Neural progenitor cell (in vitro differentiated cells): ENCODE data around the gene CFL2. TPM values are rescaled to one million over a fixed set of nuclear protein-coding genes. Genes with fewer than 3 reads are reported as not detected.
A peak's percentile ranks its signal among the peaks of the same experiment; 100 is the strongest.

Experiments used
- DNase-seq: peaks from one replicate; pipeline ENCODE4 v3.0.0-alpha.2; 2016; ENCODE audit warnings: low spot score
- H2AFZ ChIP-seq: fragments of 200-600 bp; sonication (generic); replicated peaks from 2 replicates; pipeline ENCODE4 v1.6.1; 2016; ENCODE audit warnings: antibody characterized with exemption
- H3F3A ChIP-seq: fragments of 200-600 bp; sonication (generic); 2 replicates; pipeline ENCODE4 v1.6.1; 2016; ENCODE audit warnings: antibody characterized with exemption, low read depth
- H3K27ac ChIP-seq: fragments of 200-600 bp; sonication (generic); 2 replicates; pipeline ENCODE4 v1.5.1; 2016; ENCODE audit warnings: mild to moderate bottlenecking
- H3K27me3 ChIP-seq: fragments of 200-600 bp; sonication (generic); 2 replicates; pipeline ENCODE4 v1.6.1; 2016; ENCODE audit warnings: mild to moderate bottlenecking, moderate library complexity
- H3K36me3 ChIP-seq: fragments of 200-600 bp; sonication (generic); 2 replicates; pipeline ENCODE4 v1.5.1; 2016
- H3K4me1 ChIP-seq: fragments of 200-600 bp; sonication (generic); 2 replicates; pipeline ENCODE4 v1.6.1; 2016; ENCODE audit warnings: mixed run types
- H3K4me2 ChIP-seq: fragments of 200-600 bp; sonication (generic); 2 replicates; pipeline ENCODE4 v1.6.1; 2016
- H3K4me3 ChIP-seq: fragments of 200-600 bp; sonication (generic); 2 replicates; pipeline ENCODE4 v1.5.1; 2016
- H3K79me2 ChIP-seq: fragments of 200-600 bp; sonication (generic); 2 replicates; pipeline ENCODE4 v1.6.1; 2016; ENCODE audit warnings: low read depth
- H3K9ac ChIP-seq: fragments of 200-600 bp; sonication (generic); 2 replicates; pipeline ENCODE4 v1.6.1; 2016
- H3K9me3 ChIP-seq: fragments of 200-600 bp; sonication (generic); 2 replicates; pipeline ENCODE4 v1.5.1; 2016; ENCODE audit warnings: low read depth
- H4K20me1 ChIP-seq: fragments of 200-600 bp; sonication (generic); 2 replicates; pipeline ENCODE4 v1.6.1; 2016; ENCODE audit warnings: low read depth
- H3K27ac Mint-ChIP-seq: 3 replicates; pipeline ENCODE4 v1.8.0; 2021; ENCODE audit warnings: mixed read lengths
- H3K27me3 Mint-ChIP-seq: 2 replicates; pipeline ENCODE4 v1.8.0; 2022; ENCODE audit warnings: low read depth, mild to moderate bottlenecking, inconsistent platforms, moderate library complexity, mixed read lengths; ENCODE audit not compliant: insufficient read depth
- H3K36me3 Mint-ChIP-seq: 3 replicates; pipeline ENCODE4 v1.8.0; 2021; ENCODE audit warnings: mixed read lengths
- H3K4me1 Mint-ChIP-seq: 3 replicates; pipeline ENCODE4 v1.8.0; 2021; ENCODE audit warnings: mixed read lengths
- H3K4me3 Mint-ChIP-seq: 3 replicates; pipeline ENCODE4 v1.8.0; 2021; ENCODE audit warnings: mild to moderate bottlenecking, moderate library complexity, mixed read lengths
- H3K9me3 Mint-ChIP-seq: 3 replicates; pipeline ENCODE4 v1.8.0; 2020; ENCODE audit warnings: mixed read lengths
- CTCF ChIP-seq: fragments of 200-600 bp; sonication (generic); IDR thresholded peaks from 2 replicates; pipeline ENCODE4 v1.5.1; 2017; ENCODE audit warnings: antibody characterized with exemption, mild to moderate bottlenecking
- EZH2 ChIP-seq: fragments of 200-600 bp; sonication (generic); IDR thresholded peaks from 2 replicates; pipeline ENCODE4 v1.6.1; 2017; ENCODE audit warnings: antibody characterized with exemption, mild to moderate bottlenecking, moderate library complexity
- EZH2phosphoT487 ChIP-seq: fragments of 200-600 bp; sonication (generic); IDR thresholded peaks from 2 replicates; pipeline ENCODE4 v1.6.1; 2017; ENCODE audit warnings: antibody characterized with exemption
- total RNA-seq: library from RNA; depleted of rRNA; stranded (reverse); fragments of >200 nt; gene quantifications from 2 replicates; pipeline ENCODE4 v1.2.3, GENCODE V29; 2015; ENCODE audit warnings: low replicate concordance

Gene CFL2
- total RNA-seq, 1 donor from 2014 or later: 105 TPM

GRCh38 chr14:34688470-34689206, 25.8 kb downstream of the CFL2 start:
- Histone ChIP-seq H3F3A (peaks cover 7% of the 10 kb centered on the region), H3K4me2 (no peak overlapping the region), H3K27ac (no peak overlapping the region), H3K27me3 (no peaks in the 10 kb centered on the region), H3K4me3 (no peak overlapping the region), H3K9ac (no peak overlapping the region), H2AFZ (no peak overlapping the region), H3K4me1 (no peaks in the 10 kb centered on the region), H4K20me1 (no peaks in the 10 kb centered on the region), H3K9me3 (no peaks in the 10 kb centered on the region), H3K79me2 (no peaks in the 10 kb centered on the region), H3K36me3 (no peaks in the 10 kb centered on the region)
- DNase-seq: no peak
- Mint-ChIP-seq H3K4me1 (peaks cover 7% of the 10 kb centered on the region), H3K9me3 (no peaks in the 10 kb centered on the region), H3K27ac (no peak overlapping the region), H3K4me3 (no peak overlapping the region), H3K27me3 (no peaks in the 10 kb centered on the region), H3K36me3 (no peaks in the 10 kb centered on the region)
- TF ChIP-seq EZH2 (no peak), CTCF (no peak), EZH2phosphoT487 (no peak)

DNA sequence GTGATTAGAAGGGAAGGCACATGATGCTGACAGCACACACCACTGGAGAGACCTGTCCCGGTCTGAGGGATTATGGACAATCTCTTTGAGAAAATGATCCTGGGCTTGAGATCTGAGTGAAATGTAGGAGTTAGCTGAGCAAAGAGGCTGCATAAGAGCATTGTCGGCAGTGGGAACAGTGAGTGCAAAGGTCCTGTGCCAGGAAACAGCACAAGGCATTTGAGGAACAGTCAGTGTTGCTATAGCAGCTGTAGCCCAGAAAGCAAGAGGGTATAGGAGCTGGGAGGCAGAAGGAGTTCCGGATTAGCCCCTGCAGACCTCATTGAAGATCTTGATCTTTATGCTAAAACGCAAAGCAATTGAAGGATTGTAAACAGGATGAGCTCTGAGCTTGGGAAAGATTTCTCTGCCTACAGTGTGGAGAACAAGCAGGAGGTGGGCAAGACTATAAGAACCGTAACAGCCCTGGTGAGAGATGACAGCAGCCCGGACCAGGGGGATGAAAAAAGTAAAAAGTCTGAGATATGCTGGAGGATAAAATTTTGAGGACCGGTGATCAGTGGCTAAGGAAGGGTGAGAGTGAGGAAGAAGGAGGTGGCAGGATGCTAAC, 28.5 kb downstream of the CFL2 start:
- DNase-seq: no peak
- TF ChIP-seq EZH2phosphoT487: no peak
- no peak for TF ChIP-seq EZH2
- TF ChIP-seq CTCF: no peak
- Histone ChIP-seq H2AFZ (peak overlapping the region; percentile 24), H3F3A (no peaks in the 10 kb centered on the region), H3K9me3 (no peaks in the 10 kb centered on the region), H3K79me2 (no peaks in the 10 kb centered on the region), H3K4me2 (no peak overlapping the region), H3K27ac (no peak overlapping the region), H3K27me3 (no peaks in the 10 kb centered on the region), H4K20me1 (no peaks in the 10 kb centered on the region), H3K4me1 (no peaks in the 10 kb centered on the region), H3K4me3 (no peak overlapping the region), H3K36me3 (no peaks in the 10 kb centered on the region), H3K9ac (no peak overlapping the region)
- Mint-ChIP-seq H3K27me3 (no peaks in the 10 kb centered on the region), H3K4me3 (no peak overlapping the region), H3K4me1 (peaks cover 7% of the 10 kb centered on the region), H3K9me3 (no peaks in the 10 kb centered on the region), H3K36me3 (no peaks in the 10 kb centered on the region), H3K27ac (no peak overlapping the region)

DNA sequence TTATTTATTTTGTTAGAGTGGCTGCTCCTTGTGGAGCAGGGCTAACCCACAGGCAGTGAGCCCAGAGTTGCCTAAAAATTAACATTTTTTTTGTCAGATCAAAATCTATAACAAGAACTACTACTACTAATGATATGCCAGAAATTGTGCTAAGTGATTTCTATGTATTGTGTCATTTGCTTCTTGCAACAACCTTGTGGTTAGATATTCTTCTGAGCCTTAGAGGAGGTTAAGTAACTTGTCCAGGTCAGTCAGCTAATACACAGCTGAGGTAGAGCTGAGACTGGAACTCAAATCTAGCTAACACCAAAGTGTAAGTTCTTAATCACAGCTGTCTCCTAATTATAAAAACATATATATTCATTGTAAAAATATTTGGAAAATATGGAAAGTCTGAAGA, 29.8 kb downstream of the CFL2 start:
- H2AFZ ChIP-seq: no peak overlapping the region
- Mint-ChIP-seq H3K4me3 (no peak overlapping the region), H3K4me1 (peaks cover 7% of the 10 kb centered on the region), H3K9me3 (no peaks in the 10 kb centered on the region), H3K36me3 (no peaks in the 10 kb centered on the region), H3K27ac (no peak overlapping the region), H3K27me3 (peaks cover 2% of the 10 kb centered on the region)
- no peaks in the 10 kb centered on the region for H3F3A ChIP-seq
- H3K4me1 ChIP-seq: no peaks in the 10 kb centered on the region
- H3K9me3 ChIP-seq: no peaks in the 10 kb centered on the region
- H3K27me3 ChIP-seq: no peaks in the 10 kb centered on the region
- H3K27ac ChIP-seq: no peak overlapping the region
- no peaks in the 10 kb centered on the region for H3K79me2 ChIP-seq
- no peak for DNase-seq
- no peak for TF ChIP-seq EZH2
- no peak for TF ChIP-seq CTCF
- TF ChIP-seq EZH2phosphoT487: no peak
- no peak overlapping the region for H3K4me3 ChIP-seq
- H3K36me3 ChIP-seq: no peaks in the 10 kb centered on the region
- no peaks in the 10 kb centered on the region for H4K20me1 ChIP-seq
- no peak overlapping the region for H3K4me2 ChIP-seq
- no peak overlapping the region for H3K9ac ChIP-seq
